Thymus (tissue), 11 donors: ENCODE results near the gene NDUFS5. TPM values are rescaled to one million over a fixed set of nuclear protein-coding genes. Genes with fewer than 3 reads are reported as not detected.
"Not testable (repeated sequence)": the region's sequence is repeated elsewhere in the genome, so short reads cannot be mapped to it uniquely, and the experiment has no call there.

Experiments used
- DNase-seq, 9 donors: peaks; one replicate each; pipeline ENCODE4 v3.0.0-alpha.2; 2013; ENCODE audit warnings: low spot score in 9 of 9, low read depth in 6 of 9, missing footprints in 1 of 9
- H3K27ac ChIP-seq, 2 donors: one replicate each; pipeline ENCODE4 v1.5.1; 2013; ENCODE audit warnings: control low read depth in 1 of 2, low read depth in 1 of 2, low read length in 1 of 2, mild to moderate bottlenecking in 1 of 2, moderate library complexity in 1 of 2
- H3K27me3 ChIP-seq, 2 donors: one replicate each; pipeline ENCODE4 v1.5.1; 2013; ENCODE audit warnings: low read length in 1 of 2; ENCODE audit not compliant: control insufficient read depth in 2 of 2, insufficient read depth in 1 of 2
- H3K36me3 ChIP-seq, 2 donors: one replicate each; pipeline ENCODE4 v1.5.1; 2013; ENCODE audit warnings: low read length in 1 of 2, mild to moderate bottlenecking in 1 of 2, moderate library complexity in 1 of 2; ENCODE audit not compliant: control insufficient read depth in 2 of 2, insufficient read depth in 2 of 2
- H3K4me1 ChIP-seq, 2 donors: one replicate each; pipeline ENCODE4 v1.5.1; 2013; ENCODE audit warnings: low read length in 2 of 2; ENCODE audit not compliant: control insufficient read depth in 2 of 2, insufficient read depth in 2 of 2
- H3K4me3 ChIP-seq, 2 donors: one replicate each; pipeline ENCODE4 v1.5.1; 2013; ENCODE audit warnings: low read length in 2 of 2, control low read depth in 1 of 2, mild to moderate bottlenecking in 1 of 2
- H3K9me3 ChIP-seq, 2 donors: one replicate each; pipeline ENCODE4 v1.5.1; 2013; ENCODE audit warnings: low read length in 1 of 2, mild to moderate bottlenecking in 1 of 2; ENCODE audit not compliant: control insufficient read depth in 2 of 2, insufficient read depth in 1 of 2
- WGBS: extraction: QIAGEN DNeasy Blood & Tissue Kit; methylation state at CpG from one replicate; pipeline ENCODE4 v1.1.7; 2013; 5-methylcytosine and 5-hydroxymethylcytosine counted together
- polyA plus RNA-seq: library from polyadenylated mRNA; stranded (reverse); fragments of 200-250 nt; gene quantifications from one replicate; pipeline ENCODE4 v1.2.3, GENCODE V29; 2013
- total RNA-seq: library from RNA; stranded (reverse); fragments of 120-200 nt; gene quantifications from one replicate; pipeline ENCODE4 v1.2.4, GENCODE V29; 2013
- donor health status: healthy.

Gene NDUFS5
- total and polyA plus RNA-seq, 2 donors: 359 to 483 TPM

DNA sequence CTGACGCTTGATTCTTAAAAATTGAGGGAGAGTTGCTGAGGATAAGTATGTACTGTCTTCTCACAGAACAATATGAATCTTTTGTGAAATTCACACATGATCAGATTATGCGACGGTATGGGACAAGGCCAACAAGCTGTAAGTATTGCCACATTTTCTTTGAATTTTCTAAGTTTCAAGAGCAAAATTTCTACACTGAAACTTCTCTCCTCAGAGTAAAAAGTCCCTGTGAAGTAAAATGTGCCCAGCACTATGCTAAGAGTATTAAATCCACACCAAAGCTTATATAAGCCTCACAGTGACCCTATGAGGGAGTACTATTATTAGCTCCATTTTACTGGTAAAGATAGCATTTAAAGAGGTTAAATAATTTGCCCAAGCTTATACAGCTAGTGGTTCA is 22.9 kb upstream of the NDUFS5 start:
- no peaks in the 10 kb centered on the region for H3K9me3 ChIP-seq
- WGBS: 98% methylated on average over 3 of the region's 3 CpGs
- no peak for DNase-seq
- no peak overlapping the region for H3K4me3 ChIP-seq
- peaks cover 59 to 87% of the 10 kb centered on the region in 2 donors for H3K36me3 ChIP-seq
- no peaks in the 10 kb centered on the region for H3K27me3 ChIP-seq
- H3K4me1 ChIP-seq: no peaks in the 10 kb centered on the region
- no peak overlapping the region for H3K27ac ChIP-seq

DNA sequence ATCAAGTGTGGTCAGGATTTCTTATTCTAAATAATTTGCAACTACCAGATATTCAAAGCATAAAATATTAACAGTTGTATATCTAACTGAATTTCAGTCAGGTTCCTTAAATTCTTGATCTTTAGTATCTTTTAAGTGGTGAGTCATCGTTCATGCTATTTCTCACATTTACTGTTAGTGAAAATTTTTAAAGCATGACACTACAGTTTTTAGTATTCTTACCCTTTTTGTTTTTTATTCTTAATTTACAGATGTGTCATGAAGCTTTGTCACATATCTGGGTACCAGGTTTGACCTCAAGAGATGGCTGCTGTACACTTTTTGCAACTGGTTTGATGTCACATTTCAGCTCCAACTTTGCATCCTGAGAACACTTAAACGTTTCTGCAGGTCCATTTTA is 22.4 kb upstream of the NDUFS5 start:
- H3K36me3 ChIP-seq: peaks cover 57 to 87% of the 10 kb centered on the region in 2 donors
- WGBS: 92% methylated on average over 2 of the region's 2 CpGs

DNA sequence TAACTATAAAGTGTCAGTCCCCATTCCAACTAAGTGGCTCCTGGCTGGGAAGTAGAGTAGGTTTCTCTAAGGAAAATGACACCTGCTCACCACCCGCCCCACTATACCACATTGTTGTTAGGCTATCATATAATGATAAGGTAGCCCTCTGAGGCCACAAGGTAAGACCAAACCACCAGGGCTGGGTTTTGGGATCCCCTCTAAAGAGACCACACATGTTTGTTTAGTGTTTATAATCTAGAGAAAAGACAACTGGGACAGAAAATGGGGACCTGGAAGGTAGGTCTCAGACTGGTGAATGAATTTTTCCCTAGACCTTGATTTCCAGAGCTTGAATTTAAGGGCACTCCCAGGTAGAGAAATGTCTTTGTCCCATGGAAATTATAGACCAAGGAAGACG is 19.9 kb upstream of the NDUFS5 start:
- Histone ChIP-seq H3K27ac (no peak overlapping the region), H3K27me3 (no peaks in the 10 kb centered on the region), H3K9me3 (no peaks in the 10 kb centered on the region), H3K4me3 (no peak overlapping the region), H3K36me3 (peaks cover 56 to 79% of the 10 kb centered on the region in 2 donors), H3K4me1 (no peaks in the 10 kb centered on the region)
- 88% methylated on average over 2 of the region's 2 CpGs for WGBS
- no peak for DNase-seq

More for the DNA sequence above, 22.4 kb upstream of the NDUFS5 start:
- no peak for DNase-seq
- Histone ChIP-seq H3K27ac (no peak overlapping the region), H3K4me1 (no peaks in the 10 kb centered on the region), H3K4me3 (no peak overlapping the region), H3K9me3 (no peaks in the 10 kb centered on the region), H3K27me3 (no peaks in the 10 kb centered on the region)

DNA sequence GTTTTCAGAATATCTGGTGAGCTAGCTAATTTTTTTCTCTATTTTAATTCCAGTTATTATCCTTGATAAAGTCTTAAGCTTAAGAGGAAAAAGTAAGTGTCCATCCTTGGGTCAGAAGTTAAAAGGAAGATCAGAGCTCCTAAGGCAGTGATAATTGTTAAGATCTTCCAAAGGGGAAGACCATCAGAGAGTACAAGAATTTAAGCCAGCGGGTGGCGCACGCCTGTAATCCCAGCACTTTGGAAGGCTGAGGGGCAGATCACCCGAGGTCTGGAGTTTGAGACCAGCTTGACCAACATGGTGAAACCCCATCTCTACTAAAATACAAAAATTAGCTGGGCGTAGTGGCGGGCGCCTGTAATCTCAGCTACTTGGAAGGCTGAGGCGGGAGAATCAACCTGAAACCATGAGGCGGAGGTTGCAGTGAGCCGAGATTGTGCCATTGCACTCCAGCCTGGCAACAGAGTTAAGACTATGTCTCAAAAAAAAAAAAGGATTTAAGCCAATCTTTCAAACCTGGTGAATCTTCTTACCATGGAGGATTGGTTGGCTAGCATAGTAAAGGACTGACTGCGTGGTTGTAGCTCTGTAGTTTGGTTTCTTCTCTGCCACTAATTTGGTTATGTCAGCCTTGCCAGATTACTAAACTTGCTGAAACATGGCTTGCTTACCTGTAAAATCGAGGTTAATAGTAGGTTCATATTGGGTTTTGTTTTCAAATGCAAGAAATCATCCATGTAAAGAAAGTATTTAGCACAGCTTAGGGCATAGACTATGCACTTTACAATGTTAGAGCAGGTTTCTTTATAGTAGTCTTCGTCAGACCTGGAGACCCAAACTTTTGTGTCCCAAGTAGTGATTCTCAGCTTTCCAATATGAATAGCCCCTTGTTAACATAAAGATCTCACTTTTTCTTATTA is 19.2 kb upstream of the NDUFS5 start:
- no peaks in the 10 kb centered on the region for H3K9me3 ChIP-seq
- H3K4me1 ChIP-seq: no peaks in the 10 kb centered on the region
- H3K4me3 ChIP-seq: no peak overlapping the region
- H3K27ac ChIP-seq: no peak overlapping the region
- 97% methylated on average over 13 of the region's 13 CpGs for WGBS
- peaks cover 51 to 73% of the 10 kb centered on the region in 2 donors for H3K36me3 ChIP-seq
- H3K27me3 ChIP-seq: no peaks in the 10 kb centered on the region
- DNase-seq: no peak

DNA sequence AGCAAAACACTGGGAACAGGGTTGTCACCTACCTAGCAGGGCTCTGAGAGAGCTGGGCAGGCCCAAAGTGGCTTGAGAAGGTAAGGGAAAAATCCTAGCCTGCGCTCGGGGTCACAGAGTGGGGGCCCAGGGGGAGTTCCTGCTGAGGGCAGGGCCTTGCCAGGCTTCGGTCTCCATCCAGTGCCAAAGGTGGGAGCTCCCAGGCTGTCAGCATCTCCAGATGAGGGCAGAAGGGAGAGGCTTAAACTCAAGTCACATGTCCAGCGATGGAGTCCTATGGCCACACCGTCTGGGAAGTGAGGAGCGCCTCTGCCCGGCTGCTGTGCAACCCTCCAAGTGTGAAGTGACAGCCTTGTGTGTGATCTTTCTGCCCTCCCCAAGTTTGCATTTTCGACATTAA is 11.2 kb upstream of the NDUFS5 start:
- not testable (repeated sequence) for DNase-seq, H3K4me1 ChIP-seq, H3K4me3 ChIP-seq, H3K9me3 ChIP-seq, H3K27me3 ChIP-seq, H3K27ac ChIP-seq
- 98% methylated on average over 8 of the region's 8 CpGs for WGBS
- H3K36me3 ChIP-seq: peaks cover 12 to 13% of the 10 kb centered on the region in 2 donors

DNA sequence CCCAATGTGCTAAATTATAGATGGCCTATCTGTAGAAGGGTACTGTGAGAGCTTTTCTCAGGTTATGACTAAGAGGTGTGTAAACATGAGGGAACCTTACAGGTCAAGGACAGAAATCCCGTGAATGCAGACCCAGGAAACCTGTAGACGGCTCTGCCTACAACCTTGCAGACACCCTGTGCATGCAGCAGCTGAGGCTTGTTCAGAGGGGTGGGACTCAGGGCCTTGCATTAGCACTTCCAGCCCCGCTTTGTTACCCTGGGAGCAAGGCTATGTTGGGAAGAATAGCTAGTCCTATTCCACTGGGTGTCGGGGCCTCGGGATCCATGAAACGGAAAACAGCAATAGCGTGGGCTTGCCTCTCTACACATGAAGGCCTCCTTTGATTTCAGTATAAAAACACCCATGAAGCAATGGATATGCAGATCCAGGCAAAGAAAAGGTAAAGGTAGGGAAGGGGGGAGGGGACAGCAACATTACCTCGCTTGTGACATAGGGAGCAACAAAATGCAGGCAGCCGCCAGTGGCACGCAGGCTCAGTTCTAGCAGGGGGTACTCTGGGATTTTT is 9.5 kb upstream of the NDUFS5 start:
- WGBS: 97% methylated on average over 10 of the region's 10 CpGs
- no peaks in the 10 kb centered on the region for H3K9me3 ChIP-seq
- H3K4me1 ChIP-seq: no peaks in the 10 kb centered on the region
- no peak overlapping the region for H3K27ac ChIP-seq
- H3K4me3 ChIP-seq: no peak overlapping the region
- H3K27me3 ChIP-seq: no peaks in the 10 kb centered on the region
- peaks cover 5 to 6% of the 10 kb centered on the region in 2 donors for H3K36me3 ChIP-seq
- no peak for DNase-seq

DNA sequence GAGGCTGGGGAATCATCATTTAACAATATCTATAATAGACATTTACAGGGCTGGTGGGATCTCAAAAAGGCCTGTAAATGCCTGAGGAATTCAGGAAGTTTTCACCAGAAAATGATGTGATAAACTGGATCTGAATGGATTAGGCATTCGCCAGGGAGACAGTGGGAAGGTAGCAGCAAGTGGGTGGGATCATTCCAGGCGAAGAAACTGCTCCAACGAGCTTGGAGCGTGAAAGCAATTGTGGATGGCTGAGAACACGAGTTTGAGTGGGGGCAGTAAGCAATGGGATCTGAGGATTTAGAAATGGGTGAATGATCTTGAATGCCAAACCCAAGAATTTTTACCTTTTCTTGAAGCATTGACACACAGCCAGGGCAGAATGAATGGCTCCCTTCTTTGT is 8.9 kb upstream of the NDUFS5 start:
- Histone ChIP-seq H3K27me3 (no peaks in the 10 kb centered on the region), H3K4me3 (no peak overlapping the region), H3K4me1 (no peaks in the 10 kb centered on the region), H3K9me3 (no peaks in the 10 kb centered on the region), H3K36me3 (peaks cover 4 to 5% of the 10 kb centered on the region in 2 donors), H3K27ac (no peak overlapping the region)
- DNase-seq: no peak
- WGBS: 93% methylated on average over 5 of the region's 5 CpGs

DNA sequence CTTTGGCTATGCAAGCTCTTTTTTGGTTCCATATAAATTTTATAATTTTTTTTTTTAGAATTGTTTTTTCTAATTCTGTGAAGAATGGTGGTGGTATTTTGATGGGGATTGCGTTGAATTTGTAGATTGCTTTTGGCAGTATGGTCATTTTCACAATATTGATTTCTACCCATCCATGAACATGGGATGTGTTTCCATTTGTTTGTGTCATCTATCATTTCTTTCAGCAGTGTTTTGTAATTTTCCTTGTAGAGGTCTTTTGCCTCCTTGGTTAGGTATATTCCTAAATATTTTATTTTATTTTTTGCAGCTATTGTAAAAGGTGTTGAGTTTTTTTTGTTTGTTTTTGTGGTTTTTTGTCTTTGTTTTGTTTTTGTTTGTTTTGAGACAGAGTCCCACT is 5.7 kb upstream of the NDUFS5 start:
- not testable (repeated sequence) for H3K4me3 ChIP-seq, H3K4me1 ChIP-seq, DNase-seq, H3K9me3 ChIP-seq, H3K27me3 ChIP-seq, H3K27ac ChIP-seq, H3K36me3 ChIP-seq
- whole genome bisulfite sequencing: 62% methylated on average over 1 of the region's 1 CpG

DNA sequence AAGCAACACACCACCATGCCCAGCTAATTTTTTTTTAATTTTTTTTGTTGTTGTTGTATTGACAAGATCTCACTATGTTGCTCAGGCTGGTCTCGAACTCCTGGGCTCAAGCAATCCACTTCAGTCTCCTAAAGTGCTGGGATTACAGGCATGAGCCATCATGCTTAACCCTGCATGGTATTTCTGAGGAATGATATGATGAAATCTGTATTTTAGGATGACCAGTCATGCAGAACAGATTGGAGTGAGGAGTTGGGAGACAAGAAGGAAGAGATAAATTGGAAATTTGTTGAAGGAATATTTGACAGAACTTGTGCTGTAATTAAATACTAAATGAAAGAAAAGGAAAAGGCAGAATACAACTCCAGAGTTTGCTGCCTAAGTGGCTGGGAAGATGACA is 4.7 kb upstream of the NDUFS5 start:
- Histone ChIP-seq H3K4me1 (peaks cover 4 to 7% of the 10 kb centered on the region in 2 donors), H3K36me3 (no peaks in the 10 kb centered on the region), H3K4me3 (no peak overlapping the region), H3K27ac (no peak overlapping the region), H3K27me3 (no peaks in the 10 kb centered on the region), H3K9me3 (no peaks in the 10 kb centered on the region)
- WGBS: 96% methylated on average over 1 of the region's 1 CpG
- DNase-seq: no peak
